ENCODE measurements around the gene ALOXE3.

DNA sequence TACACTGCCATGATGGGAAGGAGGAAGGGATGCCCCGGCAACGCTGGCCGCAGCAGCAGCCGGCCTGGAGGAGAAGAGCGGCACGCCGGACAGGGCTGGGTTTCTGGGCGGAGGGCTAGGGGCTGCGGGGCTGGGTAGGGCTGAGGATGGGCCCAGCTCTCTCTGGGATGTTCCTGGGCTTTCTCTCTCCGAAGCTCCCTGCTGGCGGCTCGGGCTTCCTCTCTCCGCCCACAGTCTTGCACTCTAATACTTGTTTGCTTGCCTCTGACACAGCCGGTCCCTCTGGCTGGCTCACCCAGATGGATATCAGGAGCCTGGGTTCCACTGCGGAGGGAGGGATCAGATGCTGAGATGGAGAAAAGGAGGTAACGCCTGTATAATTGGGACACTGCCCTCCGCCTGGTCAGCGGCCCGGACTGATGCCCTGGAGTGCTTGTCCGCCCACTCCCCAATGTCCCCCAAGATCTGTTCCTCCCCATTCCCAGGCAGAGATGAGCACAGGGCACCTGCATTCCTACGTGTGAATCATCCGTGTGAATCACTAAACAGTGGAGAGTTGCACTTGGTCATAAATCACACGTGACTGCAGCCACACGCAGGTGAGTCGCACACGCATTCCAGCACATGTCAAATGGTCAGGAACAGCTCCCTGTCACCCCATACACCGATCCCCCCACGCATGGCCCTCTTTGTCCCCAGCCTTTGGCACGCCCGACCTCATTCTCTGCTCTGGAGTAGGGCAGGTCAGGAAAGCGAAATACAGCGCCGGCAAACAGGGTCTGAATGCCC, at the start of gene ALOXE3:
- TF ChIP-seq, protein P1, sequence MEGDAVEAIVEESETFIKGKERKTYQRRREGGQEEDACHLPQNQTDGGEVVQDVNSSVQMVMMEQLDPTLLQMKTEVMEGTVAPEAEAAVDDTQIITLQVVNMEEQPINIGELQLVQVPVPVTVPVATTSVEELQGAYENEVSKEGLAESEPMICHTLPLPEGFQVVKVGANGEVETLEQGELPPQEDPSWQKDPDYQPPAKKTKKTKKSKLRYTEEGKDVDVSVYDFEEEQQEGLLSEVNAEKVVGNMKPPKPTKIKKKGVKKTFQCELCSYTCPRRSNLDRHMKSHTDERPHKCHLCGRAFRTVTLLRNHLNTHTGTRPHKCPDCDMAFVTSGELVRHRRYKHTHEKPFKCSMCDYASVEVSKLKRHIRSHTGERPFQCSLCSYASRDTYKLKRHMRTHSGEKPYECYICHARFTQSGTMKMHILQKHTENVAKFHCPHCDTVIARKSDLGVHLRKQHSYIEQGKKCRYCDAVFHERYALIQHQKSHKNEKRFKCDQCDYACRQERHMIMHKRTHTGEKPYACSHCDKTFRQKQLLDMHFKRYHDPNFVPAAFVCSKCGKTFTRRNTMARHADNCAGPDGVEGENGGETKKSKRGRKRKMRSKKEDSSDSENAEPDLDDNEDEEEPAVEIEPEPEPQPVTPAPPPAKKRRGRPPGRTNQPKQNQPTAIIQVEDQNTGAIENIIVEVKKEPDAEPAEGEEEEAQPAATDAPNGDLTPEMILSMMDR (IDR thresholded peaks at IDR 0.05; ENCODE audit: low read length) = no peak
- no peak for TF ChIP-seq EZH2phosphoT487 (IDR thresholded peaks at IDR 0.05; ENCODE audit: low read length)
